ENCODE measurements around the gene LYRM9.
"Not testable (repeated sequence)": the region's sequence is repeated elsewhere in the genome, so short reads cannot be mapped to it uniquely, and the experiment has no call there.

Gene LYRM9

DNA sequence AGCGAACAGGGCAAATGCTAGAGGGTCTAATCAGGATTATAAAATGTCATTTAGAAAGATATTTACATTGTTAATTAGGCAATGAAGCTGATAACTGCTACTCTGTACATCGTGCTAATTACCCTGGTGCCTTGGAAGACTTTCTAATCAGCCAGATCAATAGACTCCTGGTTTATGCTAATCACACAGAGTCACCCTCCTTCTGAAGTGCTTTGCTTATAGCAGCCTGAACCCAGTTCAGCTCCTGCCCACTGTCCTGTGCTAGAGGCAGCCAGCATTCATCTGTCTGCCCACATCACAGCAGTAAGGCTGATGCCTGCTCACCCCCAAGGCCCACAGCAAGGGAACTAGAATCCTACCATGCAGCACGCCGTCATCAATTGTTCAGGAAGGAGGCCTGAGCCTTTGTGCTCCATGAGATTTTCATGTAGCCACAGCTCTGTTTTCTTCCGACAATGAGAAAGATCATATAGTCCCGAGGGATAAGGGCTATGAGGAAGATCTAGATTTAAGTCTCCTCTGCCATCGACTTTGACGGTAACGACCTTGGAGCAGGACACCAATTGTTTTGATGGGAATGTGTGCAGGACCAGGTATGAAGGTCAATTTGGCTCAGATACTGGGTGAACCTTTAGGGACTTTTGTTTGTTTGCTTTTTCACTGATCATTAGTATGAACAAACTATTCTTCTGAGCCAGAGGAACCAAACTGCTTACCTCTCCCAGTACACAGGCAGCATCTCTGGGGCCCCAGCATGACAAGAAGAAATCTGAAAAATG is 12.5 kb upstream of the LYRM9 start:
- no peak for FAIRE-seq

DNA sequence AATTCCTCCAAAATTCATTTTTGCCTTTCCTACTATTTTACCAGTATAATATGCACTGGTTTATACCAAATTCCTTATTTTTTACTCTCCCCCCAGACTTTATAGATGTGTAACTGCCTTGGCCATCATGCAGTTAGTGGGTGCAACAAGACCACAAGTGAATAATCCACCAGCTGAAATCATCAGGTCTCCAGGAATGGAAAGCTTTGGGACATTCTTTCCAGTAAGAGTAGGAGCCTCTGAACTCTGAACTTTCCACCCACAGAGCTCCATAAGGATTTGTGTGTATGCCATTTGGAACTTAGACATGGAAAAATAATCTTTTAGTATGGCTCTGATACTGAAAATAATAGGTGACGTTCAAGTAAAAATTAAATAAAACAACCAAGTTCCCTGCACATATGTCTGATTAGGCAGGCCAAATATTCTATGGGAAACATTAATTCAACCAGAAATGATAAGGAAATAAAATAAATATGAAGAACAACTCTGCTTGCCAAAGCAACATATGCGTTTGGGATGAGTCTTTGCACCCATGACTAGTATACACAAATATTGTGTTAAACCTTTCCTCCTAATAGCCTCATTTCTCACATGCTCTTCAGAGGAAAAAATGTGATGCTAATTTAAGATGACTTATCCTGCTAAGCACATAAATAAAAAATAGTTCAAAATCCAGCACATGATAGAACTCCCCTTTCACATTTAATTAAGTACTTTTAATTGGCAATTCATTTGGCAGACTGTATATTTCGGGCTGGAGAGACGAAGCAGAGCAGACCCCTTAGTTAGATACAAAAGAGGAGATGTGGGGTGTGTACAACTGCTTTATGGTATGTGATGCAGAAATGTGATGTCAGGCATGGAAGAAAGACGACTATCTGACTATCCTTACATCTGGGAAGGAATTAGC is 11.6 kb upstream of the LYRM9 start:
- no peak for FAIRE-seq

DNA sequence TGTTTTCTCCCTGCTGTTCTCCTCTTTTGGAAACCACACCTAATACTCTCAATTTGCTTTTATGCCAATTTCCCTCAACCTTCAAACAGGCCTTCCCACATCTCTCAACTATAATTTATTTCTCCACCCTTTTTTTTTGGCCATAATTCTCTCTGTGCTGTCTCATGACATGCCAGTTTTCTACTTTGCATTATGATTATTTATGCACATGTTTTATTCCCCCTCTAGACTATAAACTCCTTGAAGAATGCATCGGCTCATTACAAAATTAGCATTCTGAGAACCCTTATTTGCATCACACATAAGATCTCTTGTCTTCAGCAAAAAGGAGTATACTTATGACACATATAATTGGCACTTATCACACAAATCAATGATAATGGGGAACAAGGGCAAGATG is 10.9 kb upstream of the LYRM9 start:
- FAIRE-seq: no peak

DNA sequence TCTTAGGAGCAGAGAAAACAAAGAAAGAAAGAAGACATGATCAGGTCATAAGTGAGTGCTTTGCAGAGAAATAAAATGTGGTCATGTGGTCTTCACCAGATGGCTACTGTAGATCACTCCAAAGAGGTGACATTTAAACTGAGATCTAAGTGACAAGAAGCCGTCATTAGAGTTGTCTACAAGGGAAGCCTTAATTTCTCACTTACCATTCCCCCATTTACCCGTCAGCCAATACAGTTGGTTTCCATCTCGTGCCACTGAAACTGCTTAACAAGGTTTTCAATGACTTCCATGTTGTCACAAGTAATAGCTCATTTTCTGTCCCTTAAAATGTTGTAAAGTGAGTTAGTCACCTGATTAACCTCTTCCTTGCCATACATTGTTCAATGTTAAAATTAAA is 6.4 kb upstream of the LYRM9 start:
- no peak for FAIRE-seq

GRCh38 chr17:27898096-27898495 is 4.9 kb upstream of the LYRM9 start:
- FAIRE-seq: no peak

GRCh38 chr17:27896701-27897100 is 3.5 kb upstream of the LYRM9 start:
- no peak for FAIRE-seq

DNA sequence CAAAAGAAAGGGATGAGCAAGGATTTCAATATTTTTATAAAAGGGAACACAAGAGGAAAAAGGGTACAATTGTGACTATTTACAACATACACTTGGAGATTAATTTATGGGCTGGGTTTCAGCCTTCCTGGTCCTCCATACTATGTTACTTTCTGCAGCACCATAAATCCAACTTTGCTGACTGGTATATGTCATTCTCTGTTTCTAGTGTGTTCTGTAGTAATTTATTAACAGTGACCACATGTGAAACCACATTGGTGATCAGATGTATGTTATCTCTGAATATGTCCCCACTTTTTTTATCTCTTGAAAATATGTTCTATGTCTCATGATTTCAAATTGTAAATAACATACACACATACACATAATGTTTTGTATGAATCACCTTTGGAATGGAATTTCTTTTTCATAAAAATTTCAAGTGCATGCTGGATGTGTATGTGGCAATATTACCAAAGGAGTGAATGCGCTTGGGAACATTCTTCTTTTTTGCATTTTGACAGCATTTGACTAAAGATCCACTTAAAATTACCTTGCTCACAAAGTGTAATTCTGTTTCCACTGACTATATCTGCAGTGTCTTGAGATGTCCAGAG is 2.9 kb upstream of the LYRM9 start:
- no peak for FAIRE-seq

DNA sequence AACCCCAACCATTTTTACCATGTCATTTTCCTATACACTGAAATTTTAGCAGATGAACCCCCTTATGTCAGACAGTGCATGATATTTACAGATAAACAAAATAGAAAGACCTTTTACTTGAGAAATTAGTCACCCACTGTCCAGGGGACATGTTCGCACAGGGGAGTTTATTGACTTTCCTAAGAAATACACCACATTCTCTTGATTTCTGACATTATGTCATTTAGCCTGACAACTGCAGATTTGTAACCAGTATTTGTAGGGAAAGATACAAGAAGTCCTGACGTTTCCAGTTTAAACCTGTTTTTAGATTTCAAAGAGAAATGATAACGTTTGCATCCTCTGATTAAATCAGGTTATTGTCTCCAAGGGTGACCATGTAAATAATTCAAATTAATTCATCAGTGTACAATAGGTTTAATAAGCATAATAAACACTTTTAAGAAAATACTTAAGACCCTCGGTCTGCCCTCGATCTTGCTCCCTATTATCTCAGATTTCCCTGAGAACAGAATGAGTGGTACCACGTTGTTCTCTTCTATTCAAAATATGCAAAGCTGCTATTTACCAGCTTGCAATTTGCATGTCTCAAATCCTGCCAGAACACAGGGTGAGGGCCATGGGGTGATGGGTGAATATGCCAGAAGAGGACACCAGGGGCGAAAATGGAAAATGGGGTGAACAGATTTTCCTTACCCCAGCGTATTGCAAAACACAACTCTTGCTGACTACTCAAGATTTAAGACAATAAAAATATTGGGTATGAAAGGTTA is 2.1 kb upstream of the LYRM9 start:
- FAIRE-seq: no peak

- no peak for FAIRE-seq
These were observed 807 bp upstream of the LYRM9 start for GRCh38 chr17:27893841-27894503.

DNA sequence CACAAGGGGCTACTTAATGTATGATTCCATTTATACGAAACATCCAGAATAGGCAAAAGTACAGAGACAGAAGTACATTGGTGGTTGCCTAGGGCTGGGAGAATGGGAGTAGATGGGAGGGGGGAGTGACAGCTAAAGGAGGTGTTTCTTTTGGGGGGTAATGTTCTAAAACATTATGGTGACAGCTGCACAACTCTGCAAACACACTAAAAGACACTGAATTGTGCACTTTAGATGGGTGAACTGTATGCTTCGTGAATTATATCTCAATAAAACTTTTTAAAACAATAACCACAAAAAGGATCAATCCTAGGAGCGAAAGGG is 661 bp downstream of the LYRM9 start:
- no peak for FAIRE-seq

GRCh38 chr17:27891841-27892240 is 1.3 kb downstream of the LYRM9 start:
- FAIRE-seq: no peak

GRCh38 chr17:27889711-27890251 is 3.4 kb downstream of the LYRM9 start:
- FAIRE-seq: no peak

DNA sequence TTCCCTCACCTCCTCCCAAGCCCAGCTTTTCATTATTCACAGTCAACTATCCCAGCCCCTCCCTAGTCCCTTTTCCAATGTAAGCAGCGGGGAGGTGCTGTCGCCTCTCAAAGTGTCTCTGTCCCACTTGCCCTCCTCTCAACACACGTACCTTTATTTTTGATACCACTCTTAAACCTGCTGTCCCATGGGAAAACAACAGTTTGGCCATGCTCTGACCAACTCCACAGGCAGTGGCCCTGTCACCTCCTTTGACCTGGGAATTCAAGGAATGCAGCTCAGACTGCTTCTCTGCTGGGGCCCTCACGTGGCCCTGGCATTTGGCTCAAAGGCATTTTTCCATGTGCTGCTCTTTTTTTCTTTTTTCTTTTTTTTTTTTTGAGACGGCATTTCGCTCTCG is 4.2 kb downstream of the LYRM9 start:
- FAIRE-seq: no peak

GRCh38 chr17:27888067-27888466 is 5.1 kb downstream of the LYRM9 start:
- FAIRE-seq: no peak

GRCh38 chr17:27886348-27886906 is 6.7 kb downstream of the LYRM9 start:
- FAIRE-seq: not testable (repeated sequence)

DNA sequence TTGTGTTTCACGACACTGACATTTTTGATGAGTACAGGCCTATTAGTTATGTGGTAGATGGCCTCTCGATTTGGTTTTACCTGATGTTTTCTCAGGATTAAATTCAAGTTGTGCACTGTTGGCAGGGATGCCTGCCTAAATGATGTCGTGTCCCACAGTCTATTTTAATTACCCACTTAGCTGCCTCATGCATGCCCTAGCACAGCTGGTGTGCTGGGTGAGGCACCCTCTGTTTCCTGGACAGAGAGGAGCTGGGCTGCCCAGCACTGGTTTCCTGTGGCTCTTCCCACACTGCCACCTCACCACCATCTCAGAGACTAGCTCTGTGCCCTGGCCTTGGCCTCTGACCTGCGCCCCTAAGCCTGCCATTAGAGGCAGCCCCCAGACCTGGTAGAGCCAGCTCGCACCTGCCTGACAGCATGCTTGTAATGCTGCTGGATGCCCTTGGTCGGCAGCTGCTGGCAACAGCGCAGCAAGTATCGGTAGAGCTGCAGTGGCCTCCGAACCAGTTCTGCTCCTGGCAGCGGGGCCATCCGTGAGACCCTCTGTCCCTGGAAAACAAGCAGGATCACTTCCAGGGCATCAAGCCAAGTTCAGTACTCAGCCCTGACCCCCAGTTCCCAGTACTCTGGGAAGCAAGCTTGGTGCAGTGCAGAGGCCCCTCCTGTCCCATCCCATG is 10.9 kb downstream of the LYRM9 start:
- no peak for FAIRE-seq

- no peak for FAIRE-seq
These were observed 13.1 kb downstream of the LYRM9 start for GRCh38 chr17:27879987-27880608.

- FAIRE-seq: no peak
These were observed 14.2 kb downstream of the LYRM9 start for GRCh38 chr17:27878776-27879562.

DNA sequence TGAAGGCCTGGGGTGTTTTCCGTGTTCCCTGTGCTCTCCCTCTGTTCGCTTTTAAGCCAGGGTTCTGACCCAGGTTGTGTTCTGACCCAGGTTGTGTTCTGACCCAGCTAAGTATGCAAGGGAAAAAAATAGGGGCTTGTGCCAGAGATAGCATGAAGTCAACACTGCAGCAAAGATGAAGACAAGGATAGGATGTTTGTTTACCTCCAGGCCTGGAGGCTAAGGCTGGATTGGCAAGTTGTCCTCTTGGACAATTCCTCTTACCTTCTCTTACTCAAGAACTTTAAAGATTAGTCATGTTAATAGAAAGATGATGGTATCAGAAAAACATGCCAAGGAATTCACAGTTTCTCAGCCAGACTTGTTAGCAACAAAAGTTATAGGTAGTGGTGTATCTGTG is 19.4 kb downstream of the LYRM9 start:
- FAIRE-seq: no peak

- no peak for FAIRE-seq
These were observed 20.0 kb downstream of the LYRM9 start for GRCh38 chr17:27873211-27873610.

Data from TTC549 (cell line).